Stimulated activated CD4-positive, alpha-beta T cell treated with anti-CD3 and anti-CD28 coated beads, Interleukin-1b, Interleukin-23, amount 100 ng/mL, for 4 hours (primary cell): ENCODE results near the gene ARAP2.
A peak's percentile ranks its signal among the peaks of the same experiment; 100 is the strongest.

ENCODE experiments used
- DNase-seq, 2 donors: peaks; one replicate each; pipeline ENCODE4 v3.0.0-alpha.2; 2020; ENCODE audit warnings: low read depth in 2 of 2

Gene ARAP2

GRCh38 chr4:36264207-36264826, 20.0 kb upstream of the ARAP2 start:
- DNase-seq: no peak

DNA sequence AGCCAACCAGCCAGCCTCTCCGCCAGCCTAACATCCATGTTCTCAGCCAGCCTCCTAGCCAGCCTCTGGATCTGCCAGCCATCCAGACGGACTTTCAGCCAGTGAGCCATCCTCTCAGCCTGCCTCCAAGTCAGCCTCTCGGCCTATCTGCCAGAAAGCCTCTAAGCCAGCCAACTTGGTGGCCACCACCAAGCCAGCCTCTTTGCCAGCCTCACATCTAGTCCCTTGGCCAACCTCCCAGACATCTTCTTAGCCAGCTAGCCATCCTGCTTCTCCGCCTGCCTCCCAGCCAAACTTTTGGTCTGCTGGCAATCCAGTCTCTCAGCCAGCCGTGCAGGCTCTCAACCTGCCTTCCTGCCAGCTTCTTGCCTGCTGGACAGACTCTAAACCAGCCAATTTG, 16.4 kb upstream of the ARAP2 start:
- no peak for DNase-seq

DNA sequence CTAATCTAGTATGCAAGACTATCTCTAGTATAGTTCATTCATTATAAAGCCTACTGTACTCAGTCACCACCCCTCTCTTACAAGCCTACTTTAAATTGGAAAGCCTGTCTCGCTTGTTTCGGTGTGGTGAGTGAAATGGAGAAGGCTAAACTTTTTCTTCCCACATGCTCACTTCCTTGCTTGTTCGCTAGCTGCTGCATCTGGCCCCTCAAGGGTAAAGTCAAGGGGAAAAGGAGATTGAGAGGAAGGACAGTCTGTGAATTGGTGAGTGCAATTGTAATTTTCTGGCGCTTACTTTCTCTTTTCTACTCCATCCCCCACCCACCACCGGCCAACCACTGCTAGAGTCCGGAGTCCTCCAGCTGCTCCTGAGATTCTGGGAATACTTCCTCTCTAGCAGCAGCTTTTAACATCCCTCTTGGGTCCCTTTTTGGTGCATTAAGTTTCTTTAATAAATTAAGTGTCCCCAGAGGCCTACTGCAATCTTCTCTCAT, 12.1 kb upstream of the ARAP2 start:
- DNase-seq: no peak

DNA sequence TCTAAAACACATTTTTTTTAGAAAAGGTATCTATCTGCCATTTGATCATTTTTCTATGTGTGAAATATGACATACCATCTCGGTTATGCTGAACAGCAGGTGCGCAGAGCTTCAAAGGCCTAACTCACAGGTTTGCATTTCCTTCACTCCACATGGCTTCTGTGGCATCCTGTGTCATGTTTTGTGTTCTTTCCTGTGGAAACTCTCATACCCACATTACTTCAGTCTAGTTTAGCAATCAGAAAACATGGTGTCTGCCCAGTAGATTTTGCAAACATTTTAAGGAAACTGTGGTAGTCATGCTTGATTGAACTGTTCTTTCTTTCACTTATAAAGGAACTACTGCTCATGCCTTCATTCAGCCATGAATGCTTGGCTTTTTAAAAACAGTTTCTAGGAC, 11.3 kb upstream of the ARAP2 start:
- peak; percentile 14 to 41 for DNase-seq

GRCh38 chr4:36254371-36254770, 10.1 kb upstream of the ARAP2 start:
- DNase-seq: no peak

DNA sequence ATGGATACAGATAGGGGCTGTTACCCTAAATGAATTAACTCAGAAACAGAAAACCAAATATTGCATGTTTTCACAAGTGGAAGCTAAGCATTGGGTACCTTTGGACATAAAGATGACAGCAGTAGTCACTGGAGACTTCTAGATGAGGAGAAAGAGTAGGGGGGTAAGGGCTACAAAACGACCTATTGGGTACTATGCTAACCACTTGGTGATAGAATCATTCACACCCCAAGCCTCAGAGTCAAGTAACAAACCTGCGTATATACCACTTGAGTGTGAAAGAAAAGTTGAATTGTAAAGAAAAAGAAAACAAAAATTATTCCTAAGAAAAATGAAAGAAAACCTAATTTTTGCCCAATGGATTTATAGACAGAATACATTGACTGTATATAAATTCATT, 7.7 kb upstream of the ARAP2 start:
- no peak for DNase-seq

GRCh38 chr4:36249610-36250009, 5.3 kb upstream of the ARAP2 start:
- DNase-seq: no peak

DNA sequence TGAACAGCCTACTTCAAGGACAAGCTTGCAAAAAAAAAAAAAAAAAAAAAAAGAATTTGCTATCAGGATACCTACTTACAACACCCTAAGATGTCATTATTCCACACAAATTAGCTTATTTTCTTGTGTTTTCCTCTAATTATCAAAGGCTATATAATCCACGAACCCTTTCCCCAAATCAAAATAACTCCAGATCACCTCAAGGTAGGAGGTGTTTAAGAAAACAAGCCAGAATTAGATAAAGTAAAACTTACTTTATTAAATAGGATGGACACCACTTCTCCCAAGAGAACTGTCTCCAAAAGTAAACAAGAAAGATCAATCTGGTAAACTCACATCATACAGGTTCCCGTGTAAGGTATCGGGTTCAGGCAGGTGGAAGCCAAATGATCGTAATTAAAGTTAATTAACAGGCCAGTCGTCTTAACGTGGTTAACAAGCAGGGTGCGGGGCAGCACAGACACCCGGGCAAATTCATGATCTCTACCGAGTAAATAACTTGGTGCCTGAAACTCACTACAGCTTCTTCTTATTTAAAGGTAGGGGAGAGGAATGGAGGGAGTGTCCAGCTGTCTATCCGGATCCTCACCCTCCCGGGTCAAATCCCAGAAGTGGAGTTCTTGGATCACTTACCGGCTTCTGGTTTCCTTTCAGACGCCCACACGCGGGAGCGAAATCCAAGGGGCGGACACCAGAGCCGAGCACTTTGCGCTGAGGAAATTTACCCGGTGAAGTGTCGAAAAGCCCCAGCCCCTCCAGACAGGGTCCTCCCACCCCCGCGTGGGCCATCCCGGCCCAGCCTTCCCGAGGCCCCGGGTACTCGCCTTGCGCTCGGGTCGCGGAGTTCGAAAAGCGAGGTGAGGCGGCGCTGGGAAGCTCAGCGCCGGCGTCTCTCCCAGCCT, 708 bp downstream of the ARAP2 start:
- peak; percentile 29 for DNase-seq

GRCh38 chr4:36242629-36243354, 1.5 kb downstream of the ARAP2 start:
- no peak for DNase-seq

DNA sequence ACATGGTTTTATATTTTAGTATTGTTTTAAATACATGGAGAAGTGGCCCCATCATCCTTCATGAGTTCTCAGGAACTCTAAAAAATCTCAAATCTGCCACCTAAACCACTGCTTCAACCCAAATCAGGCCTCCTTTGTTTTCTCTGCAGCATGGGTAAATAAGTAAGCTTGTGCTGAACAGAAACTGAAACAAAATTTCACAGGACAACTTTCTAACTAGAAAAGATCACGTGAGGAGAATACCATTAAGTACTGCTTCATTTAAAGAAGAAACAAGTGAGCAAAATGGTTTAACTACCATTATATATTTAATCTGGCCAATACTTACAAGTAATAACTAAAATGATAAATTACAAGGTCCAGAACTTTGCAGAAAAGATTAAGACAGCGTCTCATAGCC, 2.5 kb downstream of the ARAP2 start:
- no peak for DNase-seq

DNA sequence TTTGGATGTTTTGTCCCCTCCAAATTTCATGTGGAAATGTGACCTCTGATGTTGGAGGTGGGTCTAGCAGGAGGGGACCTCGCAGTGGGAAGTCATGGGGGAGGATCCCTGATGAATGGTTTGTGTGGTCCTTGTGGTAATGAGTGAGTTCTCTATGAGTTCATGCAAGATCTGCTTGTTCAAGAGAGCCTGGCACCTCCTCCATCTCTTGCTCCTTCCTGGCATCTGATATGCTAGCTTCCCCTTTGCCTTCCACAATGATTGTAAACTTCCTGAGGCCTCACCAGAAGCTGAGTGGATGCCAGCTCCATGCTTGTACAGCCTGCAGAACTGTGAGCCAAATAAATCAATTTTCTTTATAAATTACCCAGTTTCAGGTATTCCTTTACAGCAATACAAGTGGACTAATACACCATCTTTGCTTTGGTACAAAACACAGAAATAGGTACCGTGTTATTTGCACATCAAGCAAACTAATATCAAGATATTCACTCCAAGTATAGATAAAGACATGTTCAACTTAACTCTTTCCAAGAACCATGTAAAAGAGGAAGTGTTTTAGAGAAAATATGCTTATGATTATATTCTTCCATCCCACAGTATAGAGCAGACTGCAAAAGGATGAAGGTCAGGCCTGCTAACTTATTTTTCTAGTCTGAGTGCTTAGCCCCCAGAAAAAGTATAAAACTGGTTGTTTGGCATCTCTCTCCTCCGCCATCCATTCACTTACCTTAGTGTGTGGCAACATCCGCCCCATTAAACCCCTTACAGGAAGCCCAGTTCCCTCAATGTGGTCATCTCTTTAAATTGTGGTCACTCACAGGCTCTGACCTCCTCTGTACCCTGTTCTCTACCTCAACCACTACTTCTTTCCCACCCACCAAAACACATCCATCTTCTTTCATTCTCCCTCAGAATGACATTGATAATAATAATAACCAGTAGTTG, 6.7 kb downstream of the ARAP2 start:
- no peak for DNase-seq

- no peak for DNase-seq
These were observed 8.2 kb downstream of the ARAP2 start for GRCh38 chr4:36236159-36236558.

DNA sequence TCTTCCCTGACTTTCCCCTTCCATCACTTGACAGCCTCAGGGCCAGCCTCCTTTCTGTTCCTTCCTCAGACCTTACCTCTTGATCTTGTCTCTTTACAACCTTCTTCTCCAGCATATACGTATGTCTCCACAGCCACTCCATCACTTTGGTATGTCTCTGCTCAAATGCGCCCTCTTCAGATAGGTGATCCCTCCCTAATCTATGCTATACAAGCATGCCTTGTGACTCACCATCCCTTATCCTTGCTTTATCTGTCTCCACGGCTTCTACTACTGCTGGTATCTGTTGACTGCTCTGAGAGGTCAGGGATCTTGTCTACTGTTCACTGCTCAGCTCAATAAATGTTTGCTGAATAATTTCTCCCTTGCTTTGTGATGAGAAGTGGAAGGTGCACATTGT, 9.0 kb downstream of the ARAP2 start:
- no peak for DNase-seq

- no peak for DNase-seq
These were observed 10.6 kb downstream of the ARAP2 start for GRCh38 chr4:36233567-36234266.

- no peak for DNase-seq
These were observed 13.8 kb downstream of the ARAP2 start for GRCh38 chr4:36230534-36230933.

DNA sequence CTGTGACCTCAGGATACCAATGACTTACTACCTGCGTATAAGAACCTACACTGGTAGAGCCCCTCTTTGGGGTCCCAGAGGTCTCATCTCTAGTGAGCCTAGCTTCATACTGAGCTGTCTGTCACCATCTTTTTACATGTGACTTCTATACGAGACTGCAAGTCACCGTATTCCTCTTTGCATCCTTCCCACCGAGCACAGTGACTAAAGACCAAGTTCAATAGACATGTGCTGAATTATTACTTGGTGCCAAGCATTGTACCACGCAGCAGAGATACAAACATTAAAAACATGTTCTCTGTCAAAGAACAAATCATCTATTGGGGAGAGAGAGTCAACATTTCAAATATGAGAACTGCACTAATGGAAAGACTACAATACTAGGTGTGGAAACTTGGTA, 16.4 kb downstream of the ARAP2 start:
- no peak for DNase-seq

DNA sequence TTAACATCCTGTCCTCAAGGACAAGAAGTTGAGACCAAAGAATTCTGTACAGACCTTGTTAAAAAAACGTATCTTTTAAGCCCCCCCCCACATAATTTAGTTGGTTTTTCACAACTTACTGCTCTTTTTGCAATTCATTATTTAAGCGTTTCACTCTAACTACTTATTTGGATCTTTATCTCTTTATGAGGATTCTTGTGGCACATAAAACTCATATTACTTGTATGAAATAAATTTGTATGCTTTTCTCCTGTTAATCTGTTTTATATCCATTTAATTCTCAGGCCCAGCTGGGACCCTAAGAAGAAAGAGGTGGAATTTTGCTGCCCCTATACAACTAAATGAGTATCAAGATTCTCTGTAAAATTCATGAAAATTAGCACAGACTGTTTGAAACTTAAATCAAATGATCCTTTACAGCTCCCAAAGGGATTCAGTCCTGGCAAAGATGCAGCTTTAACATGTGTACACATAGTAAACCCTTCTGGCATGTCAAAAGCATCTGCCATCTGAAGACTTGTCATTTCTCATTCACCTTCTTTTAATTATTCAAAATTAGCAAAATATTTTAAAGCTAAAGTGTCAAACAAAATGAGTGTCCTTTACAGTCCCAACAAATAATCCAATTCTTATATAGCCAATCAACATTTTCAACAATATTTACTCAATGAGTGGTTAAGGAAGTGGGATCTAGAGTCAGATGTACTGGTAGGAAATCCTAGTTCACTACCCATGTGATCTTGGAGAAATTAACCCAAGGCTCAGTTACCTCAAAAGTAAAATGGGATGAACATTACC, 17.7 kb downstream of the ARAP2 start:
- DNase-seq: no peak

DNA sequence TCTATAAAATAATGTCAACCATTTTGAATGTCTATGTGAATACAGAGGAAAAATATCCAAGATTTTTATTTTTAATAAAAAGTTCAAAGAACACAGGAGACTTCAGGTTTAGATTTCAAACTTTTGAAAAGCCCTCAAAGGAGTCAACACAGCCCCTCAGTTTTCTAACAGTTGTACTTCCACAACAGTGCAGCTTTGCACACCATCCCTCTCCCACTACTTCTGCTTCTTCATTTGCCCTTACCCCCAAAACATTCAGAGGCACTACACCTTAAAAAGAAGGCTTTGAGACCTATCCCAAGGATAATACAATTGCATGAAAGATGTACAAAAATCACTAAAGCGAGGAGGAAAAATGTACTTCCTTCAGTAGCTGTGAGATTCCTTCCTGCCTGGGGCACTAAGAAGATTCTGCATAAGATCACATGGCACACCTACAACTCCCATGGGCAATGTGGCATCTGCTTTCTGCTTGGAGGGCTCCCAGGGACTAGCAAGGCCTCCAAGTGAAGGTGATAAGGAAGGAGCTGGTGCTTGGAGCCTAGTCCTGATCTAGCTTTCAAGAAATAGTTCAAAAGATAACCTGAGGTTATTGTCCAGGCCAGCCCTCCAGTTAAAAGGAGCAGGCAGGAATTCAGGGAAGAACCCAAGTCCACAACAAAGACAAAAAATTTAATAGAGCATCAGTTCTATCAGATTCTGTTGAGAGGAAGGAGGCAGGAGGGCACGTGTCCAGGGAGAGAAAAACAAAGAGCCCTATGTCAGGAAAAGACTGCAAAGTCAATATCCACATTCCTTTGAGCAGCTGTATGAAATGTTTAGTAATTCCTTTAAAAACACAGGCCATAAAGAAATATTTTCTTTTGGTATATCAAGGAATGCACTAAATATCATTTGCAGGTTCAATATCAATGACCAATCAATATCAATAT, 19.1 kb downstream of the ARAP2 start:
- no peak for DNase-seq

GRCh38 chr4:36222702-36223101, 21.6 kb downstream of the ARAP2 start:
- DNase-seq: no peak
